Suprapubic skin (tissue), 4 donors: Measurements from ENCODE around the gene CRTAC1. TPM values are rescaled to one million over a fixed set of nuclear protein-coding genes. Genes with fewer than 3 reads are reported as not detected.

Source experiments
- DNase-seq, 2 donors: peaks; one replicate each; pipeline ENCODE4 v3.0.0-alpha.2; 2019; ENCODE audit warnings: low spot score in 2 of 2
- H3K27ac ChIP-seq: fragments of 200-600 bp; sonication (generic); one replicate; pipeline ENCODE4 v1.5.1; 2019
- H3K27me3 ChIP-seq: fragments of 200-600 bp; sonication (generic); one replicate; pipeline ENCODE4 v1.5.1; 2019
- H3K36me3 ChIP-seq: fragments of 200-600 bp; sonication (generic); one replicate; pipeline ENCODE4 v1.5.1; 2019
- H3K4me1 ChIP-seq: fragments of 200-600 bp; sonication (generic); one replicate; pipeline ENCODE4 v1.5.1; 2019
- H3K4me3 ChIP-seq: fragments of 200-600 bp; sonication (generic); one replicate; pipeline ENCODE4 v1.5.1; 2019; ENCODE audit warnings: mild to moderate bottlenecking
- H3K9me3 ChIP-seq: fragments of 200-600 bp; sonication (generic); one replicate; pipeline ENCODE4 v1.5.1; 2019
- CTCF ChIP-seq, 2 donors: fragments of 200-600 bp in 1 of 2; fragments of 450-650 bp in 1 of 2; sonication (generic) in 1 of 2; IDR thresholded peaks; one replicate each; pipeline ENCODE4 v1.5.1; 2016 to 2019; ENCODE audit warnings: antibody characterized with exemption in 2 of 2, mild to moderate bottlenecking in 1 of 2, moderate library complexity in 1 of 2
- EP300 ChIP-seq: sonication (generic); formaldehyde crosslinking; IDR thresholded peaks from one replicate; pipeline ENCODE4 v1.6.1; 2017; ENCODE audit warnings: antibody characterized with exemption
- POLR2A ChIP-seq, 2 donors: fragments of 450-650 bp; IDR thresholded peaks; one replicate each; pipeline ENCODE4 v1.6.1; 2017; ENCODE audit warnings: antibody characterized with exemption in 2 of 2, mild to moderate bottlenecking in 2 of 2, moderate library complexity in 2 of 2
- POLR2AphosphoS5 ChIP-seq, 3 donors: sonication (generic); formaldehyde crosslinking; IDR thresholded peaks; one replicate each; pipeline ENCODE4 v1.6.1; 2017; ENCODE audit warnings: antibody characterized with exemption in 3 of 3
- WGBS: methylation state at CpG from one replicate; pipeline ENCODE4 v1.1.5; 2018; 5-methylcytosine and 5-hydroxymethylcytosine counted together
- total RNA-seq, 4 donors: library from RNA; depleted of rRNA; stranded (reverse); fragments of >200 nt; gene quantifications; one replicate each; pipeline ENCODE4 v1.1.0, GENCODE V29; 2016

CRTAC1 gene
- total RNA-seq, 4 donors from 2014 or later: 1.3 to 5.1 (median 2.2) TPM

- TF ChIP-seq POLR2AphosphoS5 (IDR thresholded peaks at IDR 0.05) (no peak), CTCF (IDR thresholded peaks at IDR 0.05) (no peak), EP300 (no peak), POLR2A (IDR thresholded peaks at IDR 0.05) (no peak)
- no peaks in the 10 kb centered on the region for H3K9me3 ChIP-seq
These were observed 206.7 kb downstream of the CRTAC1 start for GRCh38 chr10:97823734-97824133.

DNA sequence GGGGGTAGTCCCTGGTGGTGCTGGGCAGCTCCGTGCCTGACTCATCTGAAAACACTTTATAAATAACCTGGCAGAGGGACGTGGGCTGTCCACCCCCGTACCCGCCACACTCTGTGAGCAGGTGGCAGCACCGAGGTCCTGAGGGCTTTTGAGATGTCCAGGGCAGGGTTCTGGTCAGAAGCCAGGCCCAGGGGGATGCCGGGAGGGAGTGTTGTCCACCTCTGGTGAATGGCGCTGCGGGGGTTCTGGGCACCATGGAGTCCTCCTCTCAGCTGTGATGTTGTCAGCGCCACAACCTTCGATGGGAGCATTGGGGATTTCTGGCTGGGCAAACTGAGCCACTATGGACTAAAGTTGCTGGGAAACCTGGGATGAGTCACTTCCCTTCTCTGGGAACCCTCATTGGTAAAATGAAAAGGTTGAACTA, 208.1 kb downstream of the CRTAC1 start:
- Histone ChIP-seq H3K9me3 (no peaks in the 10 kb centered on the region), H3K27ac (no peak overlapping the region), H3K27me3 (peaks cover 6% of the 10 kb centered on the region), H3K4me3 (no peak overlapping the region), H3K36me3 (no peaks in the 10 kb centered on the region), H3K4me1 (peaks cover 9% of the 10 kb centered on the region)
- WGBS: 61% methylated on average over 2 of the region's 10 CpGs
- no peak for DNase-seq
- no peak for TF ChIP-seq POLR2AphosphoS5 (IDR thresholded peaks at IDR 0.05)
- no peak for TF ChIP-seq CTCF (IDR thresholded peaks at IDR 0.05)
- TF ChIP-seq EP300: no peak
- no peak for TF ChIP-seq POLR2A (IDR thresholded peaks at IDR 0.05)

More at GRCh38 chr10:97823734-97824133, 206.7 kb downstream of the CRTAC1 start:
- DNase-seq: no peak
- 79% methylated on average over 10 of the region's 12 CpGs for WGBS
- H3K27ac ChIP-seq: no peak overlapping the region
- H3K27me3 ChIP-seq: peaks cover 6% of the 10 kb centered on the region
- peaks cover 9% of the 10 kb centered on the region for H3K4me1 ChIP-seq
- no peaks in the 10 kb centered on the region for H3K36me3 ChIP-seq
- H3K4me3 ChIP-seq: no peak overlapping the region

GRCh38 chr10:97821308-97822038, 208.9 kb downstream of the CRTAC1 start:
- no peak overlapping the region for H3K27ac ChIP-seq
- H3K4me3 ChIP-seq: no peak overlapping the region
- no peaks in the 10 kb centered on the region for H3K9me3 ChIP-seq
- no peaks in the 10 kb centered on the region for H3K36me3 ChIP-seq
- TF ChIP-seq POLR2AphosphoS5 (IDR thresholded peaks at IDR 0.05): no peak
- peak in 1 of 2 donors; percentile 6 for TF ChIP-seq CTCF (IDR thresholded peaks at IDR 0.05)
- TF ChIP-seq EP300: no peak
- peaks cover 9% of the 10 kb centered on the region for H3K4me1 ChIP-seq
- DNase-seq: no peak
- peaks cover 8% of the 10 kb centered on the region for H3K27me3 ChIP-seq
- 63% methylated on average over 6 of the region's 9 CpGs for WGBS

DNA sequence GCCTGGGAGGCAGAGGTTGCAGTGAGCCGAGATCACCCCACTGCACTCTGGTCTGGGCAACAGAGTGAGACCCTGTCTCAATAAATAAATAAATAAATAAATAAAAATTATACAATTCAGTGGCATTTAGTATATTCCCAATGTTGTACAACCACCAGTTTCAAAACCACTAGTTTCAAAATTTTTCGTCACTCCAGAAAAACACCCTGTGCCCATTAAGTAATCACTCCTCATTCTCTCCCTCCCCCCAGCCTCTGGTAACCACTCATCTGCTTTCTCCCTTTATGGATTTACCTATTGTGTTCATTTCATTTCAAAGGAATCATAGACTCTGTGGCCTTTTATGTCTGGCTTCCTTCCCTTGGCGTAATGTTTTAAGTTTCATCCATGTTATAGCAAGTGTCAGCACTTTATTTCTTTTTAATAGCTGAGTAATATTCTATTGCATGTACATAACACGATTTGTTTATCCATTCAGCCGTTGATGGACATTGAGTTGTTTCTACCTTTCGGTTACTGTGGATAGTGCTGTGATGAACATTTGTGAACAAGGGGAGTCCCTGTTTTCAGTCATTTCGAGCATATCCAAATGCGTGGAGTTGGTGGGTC, 210.2 kb downstream of the CRTAC1 start:
- 93% methylated on average over 8 of the region's 8 CpGs for WGBS
- no peaks in the 10 kb centered on the region for H3K36me3 ChIP-seq
- no peak overlapping the region for H3K4me3 ChIP-seq
- DNase-seq: no peak
- H3K27me3 ChIP-seq: peaks cover 8% of the 10 kb centered on the region
- H3K27ac ChIP-seq: no peak overlapping the region
- H3K9me3 ChIP-seq: no peaks in the 10 kb centered on the region
- TF ChIP-seq CTCF (IDR thresholded peaks at IDR 0.05) (no peak), POLR2AphosphoS5 (IDR thresholded peaks at IDR 0.05) (no peak), EP300 (no peak), POLR2A (IDR thresholded peaks at IDR 0.05) (no peak)
- peaks cover 9% of the 10 kb centered on the region for H3K4me1 ChIP-seq

DNA sequence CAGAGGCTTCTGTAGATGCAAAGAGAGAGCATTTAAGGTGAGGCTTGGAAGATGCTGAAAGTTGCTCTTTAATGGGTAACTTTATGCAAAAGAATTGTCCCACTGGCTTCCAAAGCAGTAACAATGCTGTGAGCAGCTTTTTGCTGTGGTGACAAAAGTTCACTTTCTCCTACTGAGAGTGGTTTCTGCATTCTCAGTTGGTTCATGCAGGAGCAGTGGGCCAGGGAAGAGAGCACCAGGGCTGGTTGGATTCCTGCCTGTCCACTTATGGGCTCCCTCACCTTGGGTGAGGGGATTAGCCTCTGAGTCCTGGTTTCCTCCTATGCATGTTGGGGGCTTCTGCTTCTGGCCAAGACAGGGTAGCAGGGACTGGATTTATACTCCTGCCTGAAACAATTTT, 211.8 kb downstream of the CRTAC1 start:
- Histone ChIP-seq H3K36me3 (no peaks in the 10 kb centered on the region), H3K4me3 (no peak overlapping the region), H3K4me1 (peaks cover 9% of the 10 kb centered on the region), H3K9me3 (no peaks in the 10 kb centered on the region), H3K27ac (no peak overlapping the region), H3K27me3 (peaks cover 11% of the 10 kb centered on the region)
- DNase-seq: no peak
- TF ChIP-seq POLR2AphosphoS5 (IDR thresholded peaks at IDR 0.05) (no peak), EP300 (no peak), POLR2A (IDR thresholded peaks at IDR 0.05) (no peak), CTCF (IDR thresholded peaks at IDR 0.05) (no peak)
